Mesenchymal stem cell (in vitro differentiated cells and primary cell): ENCODE data around the gene TACR2.

ENCODE experiments used
- DNase-seq: peaks from one replicate; pipeline ENCODE4 v3.0.0-alpha.2; 2013
- H2AFZ ChIP-seq: one replicate; pipeline ENCODE4 v1.6.1; 2013; ENCODE audit warnings: low read depth, mild to moderate bottlenecking, control low read depth, inconsistent platforms, low read length, moderate library complexity
- H2AK5ac ChIP-seq: 2 replicates; pipeline ENCODE4 v1.6.1; 2013; ENCODE audit warnings: low read length, moderate library complexity, mild to moderate bottlenecking, inconsistent platforms; ENCODE audit not compliant: severe bottlenecking
- H2BK120ac ChIP-seq: one replicate; pipeline ENCODE4 v1.6.1; 2013; ENCODE audit warnings: low read depth, mild to moderate bottlenecking, inconsistent platforms, low read length, moderate library complexity
- H2BK12ac ChIP-seq, 2 experiments: one replicate each; pipeline ENCODE4 v1.6.1; 2013; ENCODE audit warnings: inconsistent platforms in 2 of 2, low read length in 2 of 2, mild to moderate bottlenecking in 2 of 2, moderate library complexity in 2 of 2, control low read depth in 1 of 2
- H2BK15ac ChIP-seq: one replicate; pipeline ENCODE4 v1.6.1; 2013; ENCODE audit warnings: mild to moderate bottlenecking, low read depth, inconsistent platforms; ENCODE audit not compliant: poor library complexity, severe bottlenecking
- H2BK5ac ChIP-seq: 2 replicates; pipeline ENCODE4 v1.6.1; 2013; ENCODE audit warnings: low read depth, mild to moderate bottlenecking, low read length, control low read depth, inconsistent platforms; ENCODE audit not compliant: poor library complexity, severe bottlenecking
- H3K14ac ChIP-seq, 2 experiments: one replicate each; pipeline ENCODE4 v1.6.1; 2013; ENCODE audit warnings: inconsistent platforms in 2 of 2, low read length in 2 of 2, control low read depth in 1 of 2, mild to moderate bottlenecking in 1 of 2, moderate library complexity in 1 of 2
- H3K18ac ChIP-seq, 2 experiments: one replicate each; pipeline ENCODE4 v1.6.1; 2013; ENCODE audit warnings: inconsistent platforms in 2 of 2, low read length in 2 of 2, control low read depth in 1 of 2, low read depth in 1 of 2, mild to moderate bottlenecking in 1 of 2
- H3K23ac ChIP-seq, 2 experiments: one replicate each; pipeline ENCODE4 v1.6.1; 2013; ENCODE audit warnings: inconsistent platforms in 2 of 2, low read length in 2 of 2, mild to moderate bottlenecking in 2 of 2, moderate library complexity in 2 of 2, control low read depth in 1 of 2
- H3K27ac ChIP-seq: 2 replicates; pipeline ENCODE4 v1.5.1; 2013; ENCODE audit warnings: mild to moderate bottlenecking, moderate library complexity, low read length, control low read depth, inconsistent platforms; ENCODE audit not compliant: poor library complexity, severe bottlenecking
- H3K27me3 ChIP-seq, 2 experiments: 2 replicates each; pipeline versions ENCODE4 v1.6.1 to v1.7.0; 2013; ENCODE audit warnings: low read length in 2 of 2, mild to moderate bottlenecking in 2 of 2, moderate library complexity in 2 of 2, control low read depth in 1 of 2, inconsistent platforms in 1 of 2; ENCODE audit not compliant: control insufficient read depth in 1 of 2, insufficient read depth in 1 of 2
- H3K36me3 ChIP-seq, 2 experiments: 2 replicates each; pipeline versions ENCODE4 v1.6.1 to v1.7.0; 2013; ENCODE audit warnings: low read length in 2 of 2, control low read depth in 1 of 2, inconsistent platforms in 1 of 2, low read depth in 1 of 2, mild to moderate bottlenecking in 1 of 2; ENCODE audit not compliant: insufficient read depth in 2 of 2, control insufficient read depth in 1 of 2
- H3K4ac ChIP-seq, 2 experiments: one replicate each; pipeline ENCODE4 v1.6.1; 2013; ENCODE audit warnings: inconsistent platforms in 2 of 2, low read length in 2 of 2, mild to moderate bottlenecking in 2 of 2, moderate library complexity in 2 of 2, control low read depth in 1 of 2, low read depth in 1 of 2
- H3K4me1 ChIP-seq: 2 replicates; pipeline ENCODE4 v1.6.1; 2013; ENCODE audit warnings: low read depth, low read length, control low read depth; ENCODE audit not compliant: control insufficient read depth, insufficient read depth
- H3K4me2 ChIP-seq: 2 replicates; pipeline ENCODE4 v1.6.1; 2013; ENCODE audit warnings: low read length, mild to moderate bottlenecking, inconsistent platforms; ENCODE audit not compliant: poor library complexity, severe bottlenecking
- H3K4me3 ChIP-seq, 2 experiments: 2 replicates each; pipeline versions ENCODE4 v1.5.1 to v1.7.0; 2013; ENCODE audit warnings: low read length in 2 of 2, mild to moderate bottlenecking in 2 of 2, control low read depth in 1 of 2, low read depth in 1 of 2; ENCODE audit not compliant: insufficient read depth in 1 of 2
- H3K79me1 ChIP-seq: replicated peaks from 2 replicates; pipeline ENCODE4 v1.6.1; 2013; ENCODE audit warnings: mild to moderate bottlenecking, control low read depth, low read length, inconsistent platforms; ENCODE audit not compliant: poor library complexity, severe bottlenecking
- H3K9ac ChIP-seq: 2 replicates; pipeline ENCODE4 v1.7.0; 2013; ENCODE audit warnings: mild to moderate bottlenecking, low read length, moderate library complexity
- H3K9me3 ChIP-seq: 2 replicates; pipeline ENCODE4 v1.7.0; 2013; ENCODE audit warnings: mild to moderate bottlenecking, low read length; ENCODE audit not compliant: control insufficient read depth
- H4K8ac ChIP-seq: one replicate; pipeline ENCODE4 v1.6.1; 2013; ENCODE audit warnings: inconsistent platforms, mild to moderate bottlenecking, low read length, moderate library complexity
- H4K91ac ChIP-seq: one replicate; pipeline ENCODE4 v1.6.1; 2013; ENCODE audit warnings: mild to moderate bottlenecking, low read length, inconsistent platforms
- WGBS: methylation state at CpG from one replicate; pipeline ENCODE4 v1.1.7; 2013; ENCODE audit warnings: mixed read lengths; 5-methylcytosine and 5-hydroxymethylcytosine counted together

TACR2 gene

GRCh38 chr10:69464401-69464800 lies 47.7 kb upstream of the TACR2 start:
- Histone ChIP-seq H4K91ac (no peak overlapping the region), H2BK120ac (peak overlapping the region; percentile 27), H3K27me3 (no peaks in the 10 kb centered on the region), H3K4me1 (peaks cover 4% of the 10 kb centered on the region), H2AK5ac (no peak overlapping the region), H3K14ac (no peak overlapping the region), H3K9me3 (no peaks in the 10 kb centered on the region), H3K9ac (no peak overlapping the region), H2BK5ac (no peak overlapping the region), H3K4me3 (no peak overlapping the region), H4K8ac (peak overlapping the region; percentile 64), H2BK15ac (peak overlapping the region; percentile 44), H2AFZ (no peak overlapping the region), H2BK12ac (peak overlapping the region; percentile 30 to 39), H3K36me3 (peaks cover 0 to 4% of the 10 kb centered on the region in 2 experiments), H3K79me1 (peaks cover 12% of the 10 kb centered on the region), H3K27ac (no peak overlapping the region), H3K18ac (peak overlapping the region; percentile 37 to 72), H3K4me2 (no peak overlapping the region), H3K4ac (peak overlapping the region; percentile 6 to 63), H3K23ac (no peak overlapping the region)
- DNase-seq, result no peak
- 88% methylated on average over 7 of the region's 7 CpGs for whole genome bisulfite sequencing

- no peak overlapping the region for H2BK15ac ChIP-seq
- no peak overlapping the region for H2AFZ ChIP-seq
- H2AK5ac ChIP-seq, result no peak overlapping the region
- peak overlapping the region in 1 of 2 experiments; percentile 4 for H2BK12ac ChIP-seq
- H3K4me3 ChIP-seq, result no peak overlapping the region
- H3K9ac ChIP-seq, result no peak overlapping the region
- H3K14ac ChIP-seq, result no peak overlapping the region
- no peak overlapping the region for H2BK5ac ChIP-seq
- no peaks in the 10 kb centered on the region for H3K27me3 ChIP-seq
- H3K23ac ChIP-seq, result no peak overlapping the region
- no peak overlapping the region for H3K4ac ChIP-seq
- H3K4me1 ChIP-seq, result peaks cover 4% of the 10 kb centered on the region
- no peak for DNase-seq
- WGBS, result 84% methylated on average over 6 of the region's 6 CpGs
- peak overlapping the region in 1 of 2 experiments; percentile 37 for H3K18ac ChIP-seq
- H3K4me2 ChIP-seq, result no peak overlapping the region
- H3K9me3 ChIP-seq, result no peaks in the 10 kb centered on the region
- peaks cover 0 to 4% of the 10 kb centered on the region in 2 experiments for H3K36me3 ChIP-seq
- no peak overlapping the region for H3K27ac ChIP-seq
- no peak overlapping the region for H4K91ac ChIP-seq
- peaks cover 14% of the 10 kb centered on the region for H3K79me1 ChIP-seq
- no peak overlapping the region for H4K8ac ChIP-seq
- H2BK120ac ChIP-seq, result peak overlapping the region; percentile 27
Observed at GRCh38 chr10:69463886-69464285, 47.2 kb upstream of the TACR2 start.

GRCh38 chr10:69461243-69462025 lies 44.7 kb upstream of the TACR2 start:
- H3K4ac ChIP-seq, result peak overlapping the region in 1 of 2 experiments; percentile 0
- 94% methylated on average over 4 of the region's 5 CpGs for WGBS
- H3K27me3 ChIP-seq, result no peaks in the 10 kb centered on the region
- H3K4me1 ChIP-seq, result peaks cover 11% of the 10 kb centered on the region
- no peak overlapping the region for H2BK120ac ChIP-seq
- no peak overlapping the region for H3K4me3 ChIP-seq
- H3K14ac ChIP-seq, result peak overlapping the region in 1 of 2 experiments; percentile 63
- no peak for DNase-seq
- no peaks in the 10 kb centered on the region for H3K9me3 ChIP-seq
- peak overlapping the region in 1 of 2 experiments; percentile 47 for H3K23ac ChIP-seq
- peak overlapping the region in 1 of 2 experiments; percentile 72 for H2BK12ac ChIP-seq
- peaks cover 0 to 4% of the 10 kb centered on the region in 2 experiments for H3K36me3 ChIP-seq
- H3K4me2 ChIP-seq, result no peak overlapping the region
- no peak overlapping the region for H2AFZ ChIP-seq
- H4K91ac ChIP-seq, result peak overlapping the region; percentile 41
- H3K79me1 ChIP-seq, result peaks cover 12% of the 10 kb centered on the region
- H2BK15ac ChIP-seq, result no peak overlapping the region
- H2BK5ac ChIP-seq, result no peak overlapping the region
- no peak overlapping the region for H4K8ac ChIP-seq
- no peak overlapping the region for H3K27ac ChIP-seq
- no peak overlapping the region for H2AK5ac ChIP-seq
- peak overlapping the region in 1 of 2 experiments; percentile 79 for H3K18ac ChIP-seq
- H3K9ac ChIP-seq, result no peak overlapping the region

GRCh38 chr10:69460576-69461242 lies 44.0 kb upstream of the TACR2 start:
- H3K9me3 ChIP-seq, result no peaks in the 10 kb centered on the region
- peaks cover 11% of the 10 kb centered on the region for H3K4me1 ChIP-seq
- H3K14ac ChIP-seq, result peak overlapping the region in 1 of 2 experiments; percentile 74
- no peak overlapping the region for H3K27ac ChIP-seq
- no peak overlapping the region for H3K4me3 ChIP-seq
- H2AK5ac ChIP-seq, result no peak overlapping the region
- peaks cover 12% of the 10 kb centered on the region for H3K79me1 ChIP-seq
- no peak overlapping the region for H3K4me2 ChIP-seq
- peak overlapping the region; percentile 70 to 88 for H2BK12ac ChIP-seq
- H3K4ac ChIP-seq, result peak overlapping the region in 1 of 2 experiments; percentile 30
- H3K36me3 ChIP-seq, result peaks cover 0 to 4% of the 10 kb centered on the region in 2 experiments
- DNase-seq, result no peak
- H3K27me3 ChIP-seq, result no peaks in the 10 kb centered on the region
- H3K18ac ChIP-seq, result peak overlapping the region; percentile 23 to 50
- no peak overlapping the region for H3K9ac ChIP-seq
- no peak overlapping the region for H2BK15ac ChIP-seq
- H4K91ac ChIP-seq, result peak overlapping the region; percentile 25
- peak overlapping the region; percentile 41 for H4K8ac ChIP-seq
- WGBS, result 98% methylated on average over 8 of the region's 9 CpGs
- H2AFZ ChIP-seq, result no peak overlapping the region
- no peak overlapping the region for H2BK5ac ChIP-seq
- no peak overlapping the region for H3K23ac ChIP-seq
- H2BK120ac ChIP-seq, result no peak overlapping the region
